HCT116 (cell line): ENCODE results near the gene ADGRV1.

ENCODE experiments used
- CEBPB ChIP-seq: IDR thresholded peaks from 2 replicates; pipeline ENCODE4 v1.6.1; 2012; ENCODE audit warnings: low read depth
- EZH2 ChIP-seq: fragments of 200-600 bp; sonication (generic); IDR thresholded peaks from 2 replicates; pipeline ENCODE4 v1.6.1; 2017; ENCODE audit warnings: antibody characterized with exemption, mixed run types
- POLR2A ChIP-seq: IDR thresholded peaks from 2 replicates; pipeline ENCODE4 v1.7.0; 2011; ENCODE audit warnings: borderline replicate concordance; ENCODE audit not compliant: insufficient read depth, insufficient read length; ENCODE audit errors: extremely low read depth
- SP1 ChIP-seq: IDR thresholded peaks from 2 replicates; pipeline ENCODE4 v1.6.1; 2012; ENCODE audit warnings: low read depth
- TF ChIP-seq, protein P1 (sequence below), 3 experiments: fragments of 200-600 bp in 1 of 3; sonication (generic) in 1 of 3; IDR thresholded peaks in 2 of 3; conservative IDR thresholded peaks in 1 of 3; 2 replicates each; pipeline ENCODE4 v1.5.1; 2012 to 2017; ENCODE audit warnings: low read depth in 2 of 3, low read length in 2 of 3, antibody characterized with exemption in 1 of 3, borderline replicate concordance in 1 of 3, control low read depth in 1 of 3, mild to moderate bottlenecking in 1 of 3, mixed read lengths in 1 of 3, mixed run types in 1 of 3, moderate library complexity in 1 of 3; ENCODE audit not compliant: insufficient read depth in 1 of 3
- TF ChIP-seq, protein P2 (sequence below): IDR thresholded peaks from 2 replicates; pipeline ENCODE4 v1.6.1; 2012

DNA sequence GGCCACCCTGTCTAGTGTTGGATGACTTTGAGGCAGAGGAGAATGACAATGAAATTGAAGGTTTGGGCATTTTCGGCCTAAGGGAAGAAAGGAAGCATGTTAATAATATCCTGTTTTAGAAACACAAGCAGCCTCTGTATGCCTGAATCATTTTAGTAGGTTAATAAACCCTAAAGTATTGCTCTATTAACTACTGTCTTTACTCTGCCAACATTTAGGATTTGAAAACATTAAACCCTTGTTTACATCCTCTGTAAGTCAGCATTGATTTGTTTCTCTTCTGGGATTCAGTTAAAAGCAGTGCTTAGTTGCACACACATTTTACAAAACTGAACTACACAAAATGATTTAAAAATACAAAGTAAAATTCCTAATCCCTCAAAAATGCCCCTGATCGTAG, 465.6 kb downstream of the ADGRV1 start:
- TF ChIP-seq, protein P1, sequence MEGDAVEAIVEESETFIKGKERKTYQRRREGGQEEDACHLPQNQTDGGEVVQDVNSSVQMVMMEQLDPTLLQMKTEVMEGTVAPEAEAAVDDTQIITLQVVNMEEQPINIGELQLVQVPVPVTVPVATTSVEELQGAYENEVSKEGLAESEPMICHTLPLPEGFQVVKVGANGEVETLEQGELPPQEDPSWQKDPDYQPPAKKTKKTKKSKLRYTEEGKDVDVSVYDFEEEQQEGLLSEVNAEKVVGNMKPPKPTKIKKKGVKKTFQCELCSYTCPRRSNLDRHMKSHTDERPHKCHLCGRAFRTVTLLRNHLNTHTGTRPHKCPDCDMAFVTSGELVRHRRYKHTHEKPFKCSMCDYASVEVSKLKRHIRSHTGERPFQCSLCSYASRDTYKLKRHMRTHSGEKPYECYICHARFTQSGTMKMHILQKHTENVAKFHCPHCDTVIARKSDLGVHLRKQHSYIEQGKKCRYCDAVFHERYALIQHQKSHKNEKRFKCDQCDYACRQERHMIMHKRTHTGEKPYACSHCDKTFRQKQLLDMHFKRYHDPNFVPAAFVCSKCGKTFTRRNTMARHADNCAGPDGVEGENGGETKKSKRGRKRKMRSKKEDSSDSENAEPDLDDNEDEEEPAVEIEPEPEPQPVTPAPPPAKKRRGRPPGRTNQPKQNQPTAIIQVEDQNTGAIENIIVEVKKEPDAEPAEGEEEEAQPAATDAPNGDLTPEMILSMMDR (IDR thresholded peaks at IDR 0.05 in 2 of 3, conservative IDR thresholded peaks at IDR 0.05 in 1 of 3; ENCODE audit: borderline replicate concordance in 1 of 3, insufficient read depth in 1 of 3, low read depth in 2 of 3, low read length in 2 of 3): no peak
- no peak for TF ChIP-seq SP1
- TF ChIP-seq POLR2A: no peak
- TF ChIP-seq CEBPB: no peak
- TF ChIP-seq EZH2: no peak
- TF ChIP-seq, protein P2, sequence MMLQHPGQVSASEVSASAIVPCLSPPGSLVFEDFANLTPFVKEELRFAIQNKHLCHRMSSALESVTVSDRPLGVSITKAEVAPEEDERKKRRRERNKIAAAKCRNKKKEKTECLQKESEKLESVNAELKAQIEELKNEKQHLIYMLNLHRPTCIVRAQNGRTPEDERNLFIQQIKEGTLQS: no peak
